HCT116 (cell line): ENCODE measurements around the gene ERRFI1. TPM values are rescaled to one million over a fixed set of nuclear protein-coding genes. Genes with fewer than 3 reads are reported as not detected.
A peak's percentile ranks its signal among the peaks of the same experiment; 100 is the strongest.

ENCODE experiments used
- EZH2 ChIP-seq: fragments of 200-600 bp; sonication (generic); IDR thresholded peaks from 2 replicates; pipeline ENCODE4 v1.6.1; 2017; ENCODE audit warnings: antibody characterized with exemption, mixed run types
- JUND ChIP-seq: IDR thresholded peaks from 2 replicates; pipeline ENCODE4 v1.6.1; 2012
- POLR2A ChIP-seq: IDR thresholded peaks from 2 replicates; pipeline ENCODE4 v1.7.0; 2011; ENCODE audit warnings: borderline replicate concordance; ENCODE audit not compliant: insufficient read depth, insufficient read length; ENCODE audit errors: extremely low read depth
- POLR2AphosphoS5 ChIP-seq: IDR thresholded peaks from 2 replicates; pipeline ENCODE4 v1.6.1; 2011; ENCODE audit warnings: mild to moderate bottlenecking, low read depth, low read length, moderate library complexity
- REST ChIP-seq: IDR thresholded peaks from 2 replicates; pipeline ENCODE4 v1.6.1; 2012; ENCODE audit warnings: low read depth
- SRF ChIP-seq: IDR thresholded peaks from 2 replicates; pipeline ENCODE4 v1.6.1; 2012; ENCODE audit warnings: low read depth
- TCF7L2 ChIP-seq: IDR thresholded peaks from 2 replicates; pipeline ENCODE4 v1.7.0; 2011; ENCODE audit warnings: borderline replicate concordance, inconsistent platforms; ENCODE audit not compliant: insufficient read depth, insufficient read length; ENCODE audit errors: extremely low read depth
- YY1 ChIP-seq: IDR thresholded peaks from 2 replicates; pipeline ENCODE4 v1.6.1; 2011; ENCODE audit warnings: low read length, low read depth, moderate library complexity, mild to moderate bottlenecking; ENCODE audit not compliant: insufficient replicate concordance; ENCODE audit errors: extremely low read depth
- ZBTB33 ChIP-seq: IDR thresholded peaks from 2 replicates; pipeline ENCODE4 v1.6.1; 2011; ENCODE audit warnings: mild to moderate bottlenecking, low read length, moderate library complexity; ENCODE audit not compliant: insufficient replicate concordance; ENCODE audit errors: extremely low read depth
- total RNA-seq: library from RNA; stranded (reverse); gene quantifications from one replicate; pipeline ENCODE4 v1.2.1, GENCODE V29; 2021; ENCODE audit not compliant: unreplicated experiment

Gene ERRFI1
- total RNA-seq, 1 experiment from 2014 or later: 777 TPM

- TF ChIP-seq REST: no peak
- no peak for TF ChIP-seq SRF
- no peak for TF ChIP-seq JUND
- TF ChIP-seq ZBTB33: no peak
- TF ChIP-seq EZH2: no peak
- TF ChIP-seq POLR2A: peak; percentile 44
- no peak for TF ChIP-seq YY1
- peak; percentile 75 for TF ChIP-seq POLR2AphosphoS5
- no peak for TF ChIP-seq TCF7L2
Observed at GRCh38 chr1:8026976-8027747, 1.1 kb upstream of the ERRFI1 start (continued).
